Keratinocyte (primary cell): Measurements from ENCODE around the gene CASK. TPM values are rescaled to one million over a fixed set of nuclear protein-coding genes. Genes with fewer than 3 reads are reported as not detected.

Experiments used
- DNase-seq: peaks from one replicate; pipeline ENCODE4 v3.0.0-alpha.2; 2011; ENCODE audit warnings: low read depth, missing footprints, low spot score
- FAIRE-seq: peaks from 2 replicates; lab custom pipeline; 2011; peaks lifted over from hg19 to GRCh38; lab: Jason Lieb, UNC
- H2AFZ ChIP-seq: 2 replicates; pipeline ENCODE4 v1.6.0; 2012; ENCODE audit warnings: low read length, control low read depth, inconsistent platforms; ENCODE audit not compliant: control insufficient read depth
- H3K27ac ChIP-seq: 2 replicates; pipeline ENCODE4 v1.5.1; 2011; ENCODE audit warnings: low read length; ENCODE audit not compliant: control insufficient read depth, insufficient read depth
- H3K27me3 ChIP-seq: 3 replicates; pipeline ENCODE4 v1.6.0; 2011; ENCODE audit warnings: low read length; ENCODE audit not compliant: control insufficient read depth, insufficient read depth; ENCODE audit errors: extremely low read depth
- H3K36me3 ChIP-seq, 2 experiments: 2 replicates in 1 of 2; 3 replicates in 1 of 2; pipeline ENCODE4 v1.5.1; 2011; ENCODE audit warnings: low read length in 2 of 2, mild to moderate bottlenecking in 1 of 2; ENCODE audit not compliant: control insufficient read depth in 2 of 2, insufficient read depth in 2 of 2; ENCODE audit errors: extremely low read depth in 1 of 2
- H3K4me1 ChIP-seq: 3 replicates; pipeline ENCODE4 v1.5.1; 2011; ENCODE audit warnings: low read length; ENCODE audit not compliant: control insufficient read depth, insufficient read depth; ENCODE audit errors: extremely low read depth
- H3K4me2 ChIP-seq: 3 replicates; pipeline ENCODE4 v1.6.0; 2011; ENCODE audit warnings: low read depth, low read length; ENCODE audit not compliant: control insufficient read depth, insufficient read depth; ENCODE audit errors: extremely low read depth
- H3K4me3 ChIP-seq, 3 experiments: fragments of 200-600 bp in 1 of 3; sonication (generic) in 1 of 3; 2 replicates in 2 of 3; 3 replicates in 1 of 3; pipeline ENCODE4 v1.5.1; 2011 to 2016; ENCODE audit warnings: low read length in 3 of 3, mild to moderate bottlenecking in 3 of 3, control low read depth in 2 of 3, inconsistent platforms in 1 of 3, low read depth in 1 of 3, mixed read lengths in 1 of 3, mixed run types in 1 of 3, moderate library complexity in 1 of 3; ENCODE audit not compliant: control insufficient read depth in 2 of 3, insufficient read depth in 2 of 3; ENCODE audit errors: extremely low read depth in 1 of 3
- H3K79me2 ChIP-seq: 2 replicates; pipeline ENCODE4 v1.6.0; 2012; ENCODE audit warnings: low read length; ENCODE audit not compliant: control insufficient read depth, insufficient read depth
- H3K9ac ChIP-seq: 3 replicates; pipeline ENCODE4 v1.6.0; 2011; ENCODE audit warnings: low read length; ENCODE audit not compliant: control insufficient read depth, insufficient read depth; ENCODE audit errors: extremely low read depth
- H3K9me1 ChIP-seq: 3 replicates; pipeline ENCODE4 v1.6.0; 2011; ENCODE audit warnings: low read length; ENCODE audit not compliant: control insufficient read depth, insufficient read depth; ENCODE audit errors: extremely low read depth
- H3K9me3 ChIP-seq: 2 replicates; pipeline ENCODE4 v1.5.1; 2012; ENCODE audit warnings: low read depth, low read length; ENCODE audit not compliant: control insufficient read depth
- H4K20me1 ChIP-seq: 3 replicates; pipeline ENCODE4 v1.6.0; 2011; ENCODE audit warnings: low read length; ENCODE audit not compliant: control insufficient read depth, insufficient read depth; ENCODE audit errors: extremely low read depth
- CTCF ChIP-seq, 3 experiments: IDR thresholded peaks in 1 of 3; conservative IDR thresholded peaks in 1 of 3; optimal IDR thresholded peaks in 1 of 3; 2 replicates in 2 of 3; 3 replicates in 1 of 3; pipeline versions ENCODE3 to v1.5.1; 2011; ENCODE audit warnings: low read length in 3 of 3, mild to moderate bottlenecking in 3 of 3, moderate library complexity in 2 of 3, control low read depth in 1 of 3, inconsistent platforms in 1 of 3; ENCODE audit not compliant: insufficient read depth in 2 of 3; ENCODE audit errors: extremely low read depth in 1 of 3
- EZH2 ChIP-seq: IDR thresholded peaks from one replicate; pipeline ENCODE4 v1.6.1; 2012; ENCODE audit warnings: inconsistent platforms, mild to moderate bottlenecking, low read length, moderate library complexity
- dilution Hi-C: fragments of 300-500 bp; cut with MboI; formaldehyde crosslinking; loops from one replicate; pipeline ENCODE4 v1.7.0; 2020; ENCODE audit warnings: low sequenced_read_pairs; ENCODE audit not compliant: extremely low pct_ligation_motif_present
- polyA plus RNA-seq, 5 experiments: library from polyadenylated mRNA; depleted of rRNA in 3 of 5; stranded (reverse) in 3 of 5; stranded (forward) in 1 of 5; unstranded in 1 of 5; fragments of >200 nt; gene quantifications; 1 replicate in 1 of 5; 2 replicates in 3 of 5; 3 replicates in 1 of 5; pipeline versions ENCODE4 v1.2.1 to v1.2.3, GENCODE V29; 2011 to 2012; ENCODE audit warnings: missing spikeins in 2 of 5, low read depth in 1 of 5, low replicate concordance in 1 of 5

Gene CASK
- polyA plus RNA-seq, 1 donor (not counting 4 experiments of a cell fraction or from before 2014, with no cell fraction given): 33.7 TPM

- no peak for FAIRE-seq
- no peaks in the 10 kb centered on the region for H3K79me2 ChIP-seq
- no peaks in the 10 kb centered on the region for H3K36me3 ChIP-seq
- TF ChIP-seq EZH2: no peak
- TF ChIP-seq CTCF (optimal IDR thresholded peaks at IDR 0.05 in 1 of 3, IDR thresholded peaks at IDR 0.05 in 1 of 3, conservative IDR thresholded peaks at IDR 0.05 in 1 of 3; ENCODE audit: extremely low read depth in 1 of 3, insufficient read depth in 2 of 3, low read length in 3 of 3): no peak
- no peak overlapping the region for H3K9ac ChIP-seq
- no peaks in the 10 kb centered on the region for H4K20me1 ChIP-seq
- no peak overlapping the region for H3K4me2 ChIP-seq
- dilution Hi-C loops: no loop called here
- no peak overlapping the region for H3K27ac ChIP-seq
- no peaks in the 10 kb centered on the region for H3K9me3 ChIP-seq
- H3K4me1 ChIP-seq: no peaks in the 10 kb centered on the region
- no peak overlapping the region for H2AFZ ChIP-seq
- no peak for DNase-seq
- H3K4me3 ChIP-seq: no peak overlapping the region
- no peaks in the 10 kb centered on the region for H3K9me1 ChIP-seq
- no peaks in the 10 kb centered on the region for H3K27me3 ChIP-seq
Measured at GRCh38 chrX:41689711-41690110, 233.6 kb downstream of the CASK start.

- Histone ChIP-seq H3K9me3 (no peaks in the 10 kb centered on the region), H4K20me1 (no peaks in the 10 kb centered on the region), H3K9me1 (no peaks in the 10 kb centered on the region), H3K36me3 (no peaks in the 10 kb centered on the region), H3K4me1 (no peaks in the 10 kb centered on the region), H3K27ac (no peak within 1 kb of the TSS), H3K27me3 (no peaks in the 10 kb centered on the region), H3K4me3 (no peak within 1 kb of the TSS), H3K9ac (no peak within 1 kb of the TSS), H3K4me2 (no peak within 1 kb of the TSS), H3K79me2 (no peaks in the 10 kb centered on the region), H2AFZ (no peak within 1 kb of the TSS)
- FAIRE-seq: no peak
- dilution Hi-C loops: no loop called here
- no peak for DNase-seq
- TF ChIP-seq EZH2 (no peak), CTCF (optimal IDR thresholded peaks at IDR 0.05 in 1 of 3, IDR thresholded peaks at IDR 0.05 in 1 of 3, conservative IDR thresholded peaks at IDR 0.05 in 1 of 3; ENCODE audit: extremely low read depth in 1 of 3, insufficient read depth in 2 of 3, low read length in 3 of 3) (no peak)
Measured at GRCh38 chrX:41688835-41689234, 234.5 kb downstream of the CASK start, which contains the start of gene GPR34. Gene GPR34, plus strand, starts transcription at chrX:41688973. Its CDS starts 6,661 bp downstream, at chrX:41695634.
